A549 treated with AZD9567 at 1 μM for 4 hours (cell line): ENCODE results near the gene NEMF. TPM values are rescaled to one million over a fixed set of nuclear protein-coding genes. Genes with fewer than 3 reads are reported as not detected.

ENCODE experiments used
- total RNA-seq: library from RNA; stranded (reverse); fragments of 200-300 nt; extraction: Qiagen RNA extraction; gene quantifications from 5 replicates; pipeline ENCODE4 v1.2.3, GENCODE V29; 2022; ENCODE audit not compliant: insufficient read depth

NEMF gene
- total RNA-seq = 22.9 to 32.6 TPM (median 30.2 TPM) in 5 replicates

GRCh38 chr14:49852301-49853157 lies at the start of gene NEMF:
NEMF (minus strand) TSS chr14:49852788; CDS start chr14:49852753, 35 bp downstream.

GRCh38 chr14:49892636-49893308 lies 40.2 kb upstream of the NEMF start, which contains the start of gene ARF6:
ARF6 (plus strand) TSS chr14:49893082; CDS start chr14:49893737, 655 bp downstream.

GRCh38 chr14:49767571-49768300 lies 84.9 kb downstream of the NEMF start, which contains the start of gene KLHDC2:
KLHDC2 (plus strand) TSS chr14:49768153; CDS start chr14:49768469, 316 bp downstream.

Other genes with a start within 250 kb of the NEMF start
- 426 to 453 TPM (median 441 TPM) in 5 replicates for gene RPL36AL, start 232.2 kb downstream of the NEMF start, total RNA-seq
- 47.2 to 59.3 TPM (median 52.5 TPM) in 5 replicates for gene MGAT2, start 232.0 kb downstream of the NEMF start, total RNA-seq
- gene DNAAF2, start 217.5 kb downstream of the NEMF start, total RNA-seq = 11.5 to 12.8 TPM (median 12.5 TPM) in 5 replicates
- 10.3 to 17.4 TPM (median 13.2 TPM) in 5 replicates for gene POLE2, start 164.6 kb downstream of the NEMF start, total RNA-seq
- 0.14 to 0.50 TPM (median 0.30 TPM) in 4 of 5 replicates, not detected in the other for gene KLHDC1, start 159.7 kb downstream of the NEMF start, total RNA-seq
- gene KLHDC2, start 84.6 kb downstream of the NEMF start, total RNA-seq = 29.6 to 36.5 TPM (median 32.3 TPM) in 5 replicates
- gene ARF6, start 40.3 kb upstream of the NEMF start, total RNA-seq = 67.7 to 90.3 TPM (median 75.6 TPM) in 5 replicates